ENCODE results near the gene NRP2.

NRP2 gene

GRCh38 chr2:205807229-205807628 is 124.9 kb downstream of the NRP2 start:
- H3K36me3 ChIP-seq (ENCODE audit: insufficient read depth, low read length): no peaks in the 10 kb centered on the region
- H3K27me3 ChIP-seq (ENCODE audit: insufficient read depth, low read length, poor library complexity, severe bottlenecking): no peaks in the 10 kb centered on the region

GRCh38 chr2:205807758-205808157 is 125.5 kb downstream of the NRP2 start:
- no peaks in the 10 kb centered on the region for H3K27me3 ChIP-seq (ENCODE audit: insufficient read depth, low read length, poor library complexity, severe bottlenecking)
- no peaks in the 10 kb centered on the region for H3K79me2 ChIP-seq (ENCODE audit: insufficient read depth, low read length)
- no peaks in the 10 kb centered on the region for H3K36me3 ChIP-seq (ENCODE audit: insufficient read depth, low read length)
- no peak overlapping the region for H3K9ac ChIP-seq (ENCODE audit: low read depth, low read length, poor library complexity, severe bottlenecking)
- no peak overlapping the region for H3K4me2 ChIP-seq (ENCODE audit: low read depth, low read length, poor library complexity, severe bottlenecking)
- no peak for TF ChIP-seq EZH2phosphoT487 (IDR thresholded peaks at IDR 0.05; ENCODE audit: borderline replicate concordance)
- no peaks in the 10 kb centered on the region for H3K9me3 ChIP-seq (ENCODE audit: insufficient read depth, low read depth, low read length)
- H3K4me3 ChIP-seq (ENCODE audit: low read length, poor library complexity, severe bottlenecking): no peak overlapping the region
- H2AFZ ChIP-seq (ENCODE audit: low read length): no peak overlapping the region
- H3K9me2 ChIP-seq (replicated peaks; ENCODE audit: low read depth, low read length): no peaks in the 10 kb centered on the region
- H4K20me1 ChIP-seq (ENCODE audit: insufficient read depth, low read length, poor library complexity, severe bottlenecking): no peaks in the 10 kb centered on the region
- no peaks in the 10 kb centered on the region for H3F3A ChIP-seq (ENCODE audit: low read depth)
- peaks cover 18% of the 10 kb centered on the region for H3K4me1 ChIP-seq (ENCODE audit: insufficient read depth, low read length, poor library complexity, severe bottlenecking)

More at GRCh38 chr2:205807229-205807628, 124.9 kb downstream of the NRP2 start:
- Histone ChIP-seq H3K9me3 (ENCODE audit: insufficient read depth, low read depth, low read length) (no peaks in the 10 kb centered on the region), H2AFZ (ENCODE audit: low read length) (no peak overlapping the region), H3K79me2 (ENCODE audit: insufficient read depth, low read length) (no peaks in the 10 kb centered on the region), H4K20me1 (ENCODE audit: insufficient read depth, low read length, poor library complexity, severe bottlenecking) (no peaks in the 10 kb centered on the region), H3K9ac (ENCODE audit: low read depth, low read length, poor library complexity, severe bottlenecking) (no peak overlapping the region), H3K4me3 (ENCODE audit: low read length, poor library complexity, severe bottlenecking) (no peak overlapping the region), H3K9me2 (replicated peaks; ENCODE audit: low read depth, low read length) (no peaks in the 10 kb centered on the region), H3K4me1 (ENCODE audit: insufficient read depth, low read length, poor library complexity, severe bottlenecking) (peaks cover 23% of the 10 kb centered on the region), H3K4me2 (ENCODE audit: low read depth, low read length, poor library complexity, severe bottlenecking) (no peak overlapping the region), H3F3A (ENCODE audit: low read depth) (no peaks in the 10 kb centered on the region)
- TF ChIP-seq EZH2phosphoT487 (IDR thresholded peaks at IDR 0.05; ENCODE audit: borderline replicate concordance) (no peak), CTCF (conservative IDR thresholded peaks at IDR 0.05; ENCODE audit: low read length) (no peak)

GRCh38 chr2:205808486-205809121 is 126.3 kb downstream of the NRP2 start:
- Histone ChIP-seq H3K36me3 (ENCODE audit: insufficient read depth, low read length) (no peaks in the 10 kb centered on the region), H3K4me2 (ENCODE audit: low read depth, low read length, poor library complexity, severe bottlenecking) (no peak overlapping the region), H3K9me2 (replicated peaks; ENCODE audit: low read depth, low read length) (no peaks in the 10 kb centered on the region), H3F3A (ENCODE audit: low read depth) (no peaks in the 10 kb centered on the region), H2AFZ (ENCODE audit: low read length) (no peak overlapping the region), H3K9ac (ENCODE audit: low read depth, low read length, poor library complexity, severe bottlenecking) (no peak overlapping the region), H3K4me3 (ENCODE audit: low read length, poor library complexity, severe bottlenecking) (no peak overlapping the region), H4K20me1 (ENCODE audit: insufficient read depth, low read length, poor library complexity, severe bottlenecking) (no peaks in the 10 kb centered on the region), H3K4me1 (ENCODE audit: insufficient read depth, low read length, poor library complexity, severe bottlenecking) (peaks cover 9% of the 10 kb centered on the region), H3K27me3 (ENCODE audit: insufficient read depth, low read length, poor library complexity, severe bottlenecking) (no peaks in the 10 kb centered on the region), H3K9me3 (ENCODE audit: insufficient read depth, low read depth, low read length) (no peaks in the 10 kb centered on the region), H3K79me2 (ENCODE audit: insufficient read depth, low read length) (no peaks in the 10 kb centered on the region)
- TF ChIP-seq CTCF (conservative IDR thresholded peaks at IDR 0.05; ENCODE audit: low read length) (no peak), EZH2phosphoT487 (IDR thresholded peaks at IDR 0.05; ENCODE audit: borderline replicate concordance) (no peak)

- no peaks in the 10 kb centered on the region for H3K4me1 ChIP-seq (ENCODE audit: insufficient read depth, low read length, poor library complexity, severe bottlenecking)
- no peaks in the 10 kb centered on the region for H4K20me1 ChIP-seq (ENCODE audit: insufficient read depth, low read length, poor library complexity, severe bottlenecking)
These were observed 129.1 kb downstream of the NRP2 start for GRCh38 chr2:205811387-205811786.

More at GRCh38 chr2:205811387-205811786, 129.1 kb downstream of the NRP2 start:
- Histone ChIP-seq H3K27me3 (ENCODE audit: insufficient read depth, low read length, poor library complexity, severe bottlenecking) (no peaks in the 10 kb centered on the region), H3K4me2 (ENCODE audit: low read depth, low read length, poor library complexity, severe bottlenecking) (no peak overlapping the region), H3K9me3 (ENCODE audit: insufficient read depth, low read depth, low read length) (no peaks in the 10 kb centered on the region), H3K79me2 (ENCODE audit: insufficient read depth, low read length) (no peaks in the 10 kb centered on the region), H3K9ac (ENCODE audit: low read depth, low read length, poor library complexity, severe bottlenecking) (no peak overlapping the region), H3K36me3 (ENCODE audit: insufficient read depth, low read length) (no peaks in the 10 kb centered on the region), H3K9me2 (replicated peaks; ENCODE audit: low read depth, low read length) (no peaks in the 10 kb centered on the region), H2AFZ (ENCODE audit: low read length) (no peak overlapping the region), H3F3A (ENCODE audit: low read depth) (no peaks in the 10 kb centered on the region), H3K4me3 (ENCODE audit: low read length, poor library complexity, severe bottlenecking) (no peak overlapping the region)
- no peak for TF ChIP-seq EZH2phosphoT487 (IDR thresholded peaks at IDR 0.05; ENCODE audit: borderline replicate concordance)
- no peak for TF ChIP-seq CTCF (conservative IDR thresholded peaks at IDR 0.05; ENCODE audit: low read length)
